Stimulated activated CD4-positive, alpha-beta T cell treated with anti-CD3 and anti-CD28 coated beads, Interleukin-15, amount 100 ng/mL, for 24 hours (primary cell): Measurements from ENCODE around the gene NOS3.
"Not testable (repeated sequence)": the region's sequence is repeated elsewhere in the genome, so short reads cannot be mapped to it uniquely, and the experiment has no call there.

Experiments used
- DNase-seq: peaks from one replicate; pipeline ENCODE4 v3.0.0-alpha.2; 2020

The NOS3 gene

DNA sequence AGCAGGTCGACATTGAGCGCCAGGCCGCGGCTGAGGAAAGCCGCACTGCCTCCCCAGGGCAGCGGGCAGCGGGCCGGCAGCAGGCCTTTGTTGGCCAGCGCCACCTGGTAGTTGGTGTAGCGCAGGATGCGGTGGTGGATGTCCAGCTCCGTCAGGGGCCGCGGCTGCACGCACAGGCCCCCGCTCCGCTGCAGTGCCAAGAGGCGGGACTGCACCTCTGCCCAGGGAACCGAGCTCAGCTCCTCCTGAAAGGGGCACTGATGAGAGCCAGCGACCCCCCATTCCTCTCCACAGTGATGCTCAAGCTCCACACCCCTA, 28.3 kb downstream of the NOS3 start:
- no peak for DNase-seq

DNA sequence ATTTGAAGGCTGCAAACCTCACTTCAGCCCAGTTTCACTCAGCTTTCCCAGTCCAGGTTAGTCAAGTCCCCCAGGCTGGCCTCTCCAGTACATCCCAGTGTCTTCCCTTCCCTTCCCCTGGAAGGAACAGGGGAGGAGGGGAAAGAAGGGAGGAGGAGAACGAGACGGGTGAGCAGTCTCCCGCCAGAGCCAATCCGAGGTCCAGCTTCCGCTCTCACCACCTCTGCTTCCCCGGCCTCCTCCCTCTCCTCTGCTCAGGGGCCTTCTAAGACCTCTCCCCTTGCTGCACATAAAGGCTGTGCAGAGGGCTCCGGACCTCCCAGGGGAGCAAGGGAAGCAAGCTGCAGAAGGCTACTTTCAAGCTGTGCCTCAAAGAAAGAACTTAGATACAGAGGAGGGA, 29.4 kb downstream of the NOS3 start:
- DNase-seq = no peak

DNA sequence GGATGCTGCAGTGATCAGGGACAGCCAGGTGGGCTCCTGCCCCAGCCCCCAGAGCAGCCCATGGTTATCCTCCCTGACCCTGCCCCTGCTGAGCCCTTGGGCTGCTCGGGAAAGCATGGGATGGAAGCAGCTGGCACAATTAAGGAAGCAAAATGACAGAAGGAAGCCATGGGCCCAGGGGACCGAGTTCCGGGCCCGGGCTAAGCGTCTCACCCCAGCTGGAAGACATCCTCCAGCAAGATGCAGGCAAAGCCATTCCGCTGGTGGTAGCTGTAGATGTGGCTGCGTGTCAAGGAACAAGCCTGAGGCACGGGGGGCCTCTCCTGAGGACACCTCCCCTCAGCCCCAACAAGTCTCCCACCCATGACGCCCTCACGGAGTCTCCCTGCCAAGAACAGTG, 32.4 kb downstream of the NOS3 start:
- no peak for DNase-seq

DNA sequence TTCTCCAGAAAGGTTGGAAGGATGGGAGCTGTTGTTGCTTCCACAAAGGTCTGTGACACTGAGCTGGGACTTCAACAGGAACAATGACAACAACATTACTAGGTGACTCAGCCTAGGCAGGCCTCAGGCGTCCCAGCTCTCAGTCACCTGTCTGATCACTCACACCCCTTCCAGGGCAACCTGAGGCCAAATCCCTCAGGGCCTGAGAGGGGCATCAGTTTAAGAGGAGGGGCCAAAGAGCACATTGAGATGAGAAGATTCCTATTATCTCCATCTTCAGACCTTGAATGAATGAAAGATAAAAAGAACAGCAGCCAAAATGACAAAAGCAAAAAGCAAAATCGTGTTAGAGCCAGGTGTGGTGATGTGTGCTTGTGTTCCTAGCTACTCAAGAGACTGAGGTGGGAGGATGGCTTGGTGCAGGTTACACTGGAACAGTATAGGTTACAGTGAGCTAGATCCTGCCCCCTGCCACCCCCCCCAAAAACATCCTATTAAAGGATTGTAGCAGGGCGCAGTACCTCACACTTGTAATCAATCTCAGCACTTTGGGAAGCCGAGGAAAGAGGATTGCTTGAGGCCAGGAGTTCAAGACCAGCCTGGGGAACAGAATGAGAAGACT, 33.7 kb downstream of the NOS3 start, which contains the start of gene ATG9B:
ATG9B (minus strand) TSS at position 60 of the 622 bp plus-strand sequence. CDS start 71 bp downstream, outside the sequence.
- no peak for DNase-seq

DNA sequence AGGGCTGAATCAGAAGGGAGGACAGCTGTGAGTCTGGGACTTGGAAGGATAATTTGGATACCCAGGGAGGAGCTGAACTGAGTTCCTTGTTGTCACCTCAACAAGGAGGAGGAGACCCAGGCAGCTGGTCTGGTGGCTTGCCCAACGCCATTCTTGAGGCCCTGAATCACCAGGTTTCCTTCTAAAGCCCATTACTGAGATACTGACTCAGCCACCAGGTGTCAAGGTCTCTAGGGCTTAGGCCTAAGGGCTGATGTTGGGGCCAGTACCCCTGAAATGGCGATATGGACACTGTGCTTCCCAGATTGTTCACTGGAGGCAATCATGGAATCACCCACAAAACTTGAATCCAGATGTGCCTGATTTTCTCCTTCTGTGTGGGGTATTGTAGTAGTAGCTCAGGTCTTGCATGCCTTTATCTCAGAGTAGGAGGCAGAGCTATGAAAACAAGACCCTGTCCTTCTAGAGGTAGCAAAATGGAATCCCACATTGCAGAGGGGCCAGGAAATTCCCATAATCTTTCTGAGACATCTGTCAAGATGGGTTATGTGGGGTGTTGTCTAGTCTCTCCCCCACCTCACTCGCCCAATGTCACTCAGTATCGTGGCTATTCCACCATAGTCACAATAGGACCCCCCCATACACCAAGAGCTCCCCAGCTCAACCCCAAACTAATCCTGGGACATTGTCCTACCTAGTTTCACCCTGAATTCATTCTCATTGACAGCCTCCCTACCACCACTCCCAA, 35.3 kb downstream of the NOS3 start:
- no peak for DNase-seq

DNA sequence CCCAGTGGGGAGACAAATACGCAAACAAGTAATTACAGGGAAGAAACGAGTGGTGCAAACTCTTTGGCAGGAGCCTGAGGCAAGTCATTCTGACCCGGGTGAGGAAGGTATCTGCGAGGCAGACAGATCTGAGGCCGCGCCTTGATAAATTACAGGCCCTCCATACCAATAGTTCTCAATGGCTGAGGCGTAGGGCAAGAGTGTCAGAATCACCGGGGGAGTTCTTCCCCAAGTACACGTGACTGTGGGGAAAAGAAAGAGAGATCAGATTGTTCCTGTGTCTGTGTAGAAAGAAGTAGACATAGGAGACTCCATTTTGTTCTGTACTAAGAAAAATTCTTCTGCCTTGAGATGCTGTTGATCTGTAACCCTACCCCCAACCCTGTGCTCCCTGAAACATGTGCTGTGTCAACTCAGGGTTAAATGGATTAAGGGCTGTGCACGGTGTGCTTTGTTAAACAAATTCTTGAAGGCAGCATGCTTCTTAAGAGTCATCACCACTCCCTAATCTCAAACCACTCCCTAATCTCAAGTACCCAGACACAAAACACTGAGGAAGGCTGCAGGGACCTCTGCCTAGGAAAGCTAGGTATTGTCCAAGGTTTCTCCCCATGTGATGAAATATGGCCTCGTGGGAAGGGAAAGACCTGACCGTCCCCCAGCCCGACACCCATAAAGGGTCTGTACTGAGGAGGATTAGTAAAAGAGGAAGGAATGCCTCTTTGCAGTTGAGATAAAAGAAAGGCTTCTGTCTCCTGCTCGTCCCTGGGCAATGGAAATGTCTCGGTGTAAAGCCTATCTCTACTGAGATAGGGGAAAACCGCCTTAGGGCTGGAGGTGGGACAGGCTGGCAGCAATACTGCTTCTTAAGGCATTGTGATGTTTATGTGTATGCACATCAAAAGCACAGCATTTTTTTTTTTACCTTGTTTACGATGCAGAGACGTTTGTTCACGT, 36.2 kb downstream of the NOS3 start:
- not testable (repeated sequence) for DNase-seq

DNA sequence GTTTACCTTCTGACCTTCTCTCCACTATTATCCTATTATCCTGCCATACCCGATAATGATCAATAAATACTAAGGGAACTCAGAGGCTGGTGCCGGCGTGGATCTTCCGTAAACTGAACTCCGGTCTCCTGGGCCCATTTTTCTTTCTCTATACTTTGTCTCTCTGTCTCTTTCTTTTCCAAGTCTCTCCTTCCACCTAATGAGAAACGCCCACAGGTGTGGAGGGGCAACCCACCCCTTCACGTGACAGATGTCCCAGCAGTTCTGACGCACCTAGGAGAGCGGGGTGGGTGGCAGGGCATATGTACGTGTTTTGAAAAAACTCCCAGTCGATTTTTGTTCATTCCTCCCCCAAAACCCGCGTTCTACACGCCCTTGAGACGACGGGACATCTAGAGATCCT, 36.9 kb downstream of the NOS3 start:
- DNase-seq = not testable (repeated sequence)

DNA sequence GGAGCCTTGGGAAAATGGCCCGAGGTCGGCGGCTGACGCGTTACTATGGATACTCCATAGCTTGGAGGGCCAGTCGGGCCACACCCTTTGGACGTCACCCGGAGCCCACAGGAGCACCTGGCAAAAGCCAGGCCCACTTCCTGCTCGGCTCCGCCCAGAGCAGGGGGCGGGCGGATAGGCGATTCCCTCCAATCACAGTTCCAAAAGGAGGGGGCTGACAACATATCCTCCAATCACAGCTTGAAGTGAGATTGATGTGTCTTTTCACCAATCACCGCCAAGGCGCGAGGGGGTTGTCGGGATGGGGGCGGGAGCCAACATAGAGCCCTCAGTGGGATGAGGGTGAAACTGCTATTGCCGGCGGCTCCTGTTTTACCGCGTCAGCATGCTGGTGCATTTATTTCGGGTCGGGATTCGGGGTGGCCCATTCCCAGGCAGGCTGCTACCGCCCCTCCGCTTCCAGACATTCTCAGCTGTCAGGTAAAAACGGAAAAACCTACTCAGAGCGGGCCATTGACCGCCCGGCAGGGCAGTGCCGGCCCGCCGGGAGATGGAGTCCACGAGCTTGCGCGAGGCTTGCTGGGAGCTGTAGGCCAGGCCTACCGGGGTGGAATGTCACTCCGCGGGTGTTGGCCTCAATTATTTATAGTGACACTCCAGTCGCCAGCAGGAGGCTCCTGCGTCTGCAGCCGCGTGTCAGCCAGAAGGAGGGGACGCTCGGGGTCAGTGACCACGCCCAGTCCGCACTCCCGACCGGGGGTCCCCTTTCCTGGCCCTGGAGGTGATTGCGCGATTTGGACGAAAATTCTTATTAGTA, 37.5 kb downstream of the NOS3 start, which contains the start of gene ABCB8:
ABCB8 (plus strand) TSS at position 320 of the 817 bp plus-strand sequence; CDS start at position 386, 66 bp downstream.
- peak; percentile 98 for DNase-seq

DNA sequence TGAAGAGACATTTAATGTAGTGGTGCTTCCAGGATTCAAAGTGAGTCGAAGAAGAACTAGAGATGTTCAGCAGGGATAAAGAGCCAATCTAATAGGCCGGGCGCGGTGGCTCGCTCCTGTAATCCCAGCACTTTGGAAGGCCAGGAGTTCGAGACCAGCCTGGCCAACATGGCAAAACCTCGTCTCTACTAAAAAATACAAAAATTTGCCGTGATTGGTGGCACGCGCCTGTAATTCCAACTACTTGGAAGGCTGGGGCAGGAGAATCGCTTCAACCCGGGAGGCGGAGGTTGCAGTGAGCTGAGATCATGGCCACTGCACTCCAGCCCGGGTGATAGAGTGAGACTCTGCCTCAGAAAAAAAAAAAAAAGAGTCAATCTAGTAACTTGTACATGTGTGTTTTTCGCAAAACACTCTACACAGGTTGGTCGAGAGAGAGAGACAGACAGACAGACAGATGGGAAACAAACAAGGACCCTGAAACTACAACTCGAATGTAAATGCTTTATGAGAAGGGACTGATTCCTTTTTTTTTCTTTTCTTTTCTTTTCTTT, 38.2 kb downstream of the NOS3 start:
- DNase-seq = no peak

DNA sequence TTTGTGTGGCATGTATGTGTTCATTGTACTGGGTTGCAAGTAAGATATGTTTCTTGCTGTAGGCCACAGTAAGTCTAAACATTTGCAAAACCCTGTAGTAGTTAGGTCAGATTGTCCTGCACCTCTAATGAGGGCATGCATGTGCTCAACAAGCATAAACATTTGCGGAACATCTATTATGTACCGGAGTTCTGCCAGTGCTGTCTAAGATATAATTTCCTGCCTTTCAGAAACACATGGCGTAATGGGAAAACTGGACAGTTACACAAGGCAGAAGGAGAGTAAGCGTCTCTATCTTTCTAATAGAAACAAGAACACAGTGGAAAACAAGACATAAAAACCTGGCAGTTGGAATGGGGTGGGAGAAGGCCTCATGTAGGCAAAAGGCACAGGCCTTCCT, 40.2 kb downstream of the NOS3 start:
- DNase-seq = no peak

DNA sequence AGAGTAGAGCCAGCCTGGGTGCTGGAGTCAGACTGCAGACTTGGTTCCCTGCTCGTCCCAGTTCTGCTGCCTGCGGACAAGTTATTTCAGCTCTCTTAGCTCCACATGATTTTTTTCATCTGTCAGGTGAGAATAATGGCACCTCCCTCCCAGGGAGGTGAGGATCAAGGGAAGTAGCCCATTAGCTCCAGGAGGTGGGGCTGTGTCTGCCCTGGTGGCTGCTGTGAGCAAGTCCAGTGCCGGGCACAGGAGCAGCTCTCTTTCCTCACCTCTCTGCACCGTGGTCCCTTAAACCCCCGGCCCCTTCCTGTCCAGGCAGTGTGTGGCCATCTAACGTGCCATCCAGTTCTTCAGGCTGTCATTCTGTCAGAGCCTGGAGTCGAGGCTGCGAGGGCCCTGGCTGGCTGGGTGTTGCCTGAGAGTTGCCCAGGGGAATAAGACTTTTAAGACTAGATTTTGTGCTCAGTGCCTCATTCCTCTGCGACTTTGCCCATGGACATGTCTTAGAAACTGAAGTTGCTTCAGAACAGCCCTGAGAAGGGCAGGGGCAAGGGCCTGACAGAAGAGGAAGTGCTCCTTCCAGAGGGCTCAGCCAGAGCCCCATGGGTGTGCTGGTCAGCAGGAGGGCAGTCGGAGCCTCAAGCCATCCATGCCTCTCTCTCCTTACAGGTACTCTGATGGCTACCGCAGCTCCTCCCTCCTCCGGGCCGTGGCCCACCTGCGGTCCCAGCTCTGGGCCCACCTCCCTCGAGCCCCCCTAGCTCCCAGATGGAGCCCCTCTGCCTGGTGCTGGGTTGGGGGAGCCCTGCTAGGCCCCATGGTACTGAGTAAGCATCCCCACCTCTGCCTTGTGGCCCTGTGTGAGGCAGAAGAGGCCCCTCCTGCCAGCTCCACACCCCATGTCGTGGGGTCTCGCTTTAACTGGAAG, 42.4 kb downstream of the NOS3 start:
- DNase-seq = no peak

DNA sequence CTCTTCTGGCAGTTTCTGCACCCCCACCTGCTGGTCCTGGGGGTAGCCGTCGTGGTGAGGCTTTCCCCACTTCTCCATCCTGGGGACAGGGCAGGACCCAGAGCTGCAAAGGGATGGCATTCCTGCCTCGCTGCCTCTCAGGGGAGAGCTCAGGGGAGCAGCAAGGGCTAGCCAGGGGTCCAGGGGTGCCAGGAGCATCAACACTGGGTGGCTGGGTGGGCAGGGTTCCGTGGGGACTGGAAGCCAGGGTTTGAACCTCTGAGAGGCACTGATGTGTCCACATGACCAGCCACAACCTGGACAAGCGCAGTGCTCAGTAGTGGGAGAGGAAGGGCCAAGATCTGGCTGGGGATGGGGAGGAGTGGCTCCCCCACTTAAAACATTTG, 43.0 kb downstream of the NOS3 start:
- no peak for DNase-seq

DNA sequence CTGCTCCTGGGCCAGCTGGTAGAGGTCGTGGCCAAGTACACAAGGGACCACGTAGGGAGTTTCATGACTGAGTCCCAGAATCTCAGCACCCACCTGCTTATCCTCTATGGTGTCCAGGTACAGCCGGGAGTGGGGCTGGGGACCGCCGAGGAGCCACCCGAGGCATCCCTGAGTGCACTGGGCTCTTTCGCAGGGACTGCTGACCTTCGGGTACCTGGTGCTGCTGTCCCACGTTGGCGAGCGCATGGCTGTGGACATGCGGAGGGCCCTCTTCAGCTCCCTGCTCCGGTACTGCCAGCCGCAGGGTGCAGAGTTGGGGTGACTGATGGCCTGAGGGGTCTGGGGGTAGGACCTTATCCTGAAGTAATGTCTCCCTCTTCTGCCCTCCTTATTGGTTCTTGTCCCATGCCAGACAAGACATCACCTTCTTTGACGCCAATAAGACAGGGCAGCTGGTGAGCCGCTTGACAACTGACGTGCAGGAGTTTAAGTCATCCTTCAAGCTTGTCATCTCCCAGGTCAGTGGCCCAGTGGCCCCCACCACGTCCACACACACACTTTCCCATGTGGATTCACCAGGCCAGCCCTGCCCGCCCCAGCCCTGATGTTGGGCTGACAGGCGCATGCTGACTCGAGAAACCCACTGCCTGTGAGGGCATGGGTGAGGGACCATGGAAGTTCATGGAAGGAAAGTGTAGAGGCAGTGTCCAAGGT, 43.7 kb downstream of the NOS3 start:
- no peak for DNase-seq

DNA sequence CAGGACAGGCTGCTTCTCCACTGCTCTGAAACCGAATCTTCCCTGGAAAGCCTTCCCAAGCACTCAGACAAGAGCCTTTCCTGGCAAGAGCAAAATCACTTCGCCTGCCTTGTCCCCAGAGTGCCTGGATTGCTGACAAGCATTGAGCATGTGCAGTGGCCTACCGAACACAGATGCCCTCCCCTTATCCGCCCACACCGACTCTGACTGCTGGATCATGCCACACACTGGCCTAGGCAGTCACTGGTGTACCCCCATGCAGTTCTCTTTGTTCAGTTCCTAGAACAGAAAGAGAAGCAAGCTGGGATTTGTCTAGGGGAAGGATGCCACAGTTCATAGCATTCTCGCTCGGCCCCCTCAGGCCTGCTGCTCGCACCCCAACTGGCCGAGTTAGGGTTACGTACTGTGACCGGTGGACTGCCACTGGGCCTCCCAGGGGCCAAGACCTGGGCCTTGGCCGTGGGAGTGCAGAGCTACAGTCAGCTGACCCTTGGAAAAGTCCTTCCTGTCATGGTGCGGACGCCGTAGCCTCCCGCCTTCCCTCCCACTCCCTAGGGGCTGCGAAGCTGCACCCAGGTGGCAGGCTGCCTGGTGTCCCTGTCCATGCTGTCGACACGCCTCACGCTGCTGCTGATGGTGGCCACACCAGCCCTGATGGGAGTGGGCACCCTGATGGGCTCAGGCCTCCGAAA, 44.4 kb downstream of the NOS3 start:
- DNase-seq = no peak

DNA sequence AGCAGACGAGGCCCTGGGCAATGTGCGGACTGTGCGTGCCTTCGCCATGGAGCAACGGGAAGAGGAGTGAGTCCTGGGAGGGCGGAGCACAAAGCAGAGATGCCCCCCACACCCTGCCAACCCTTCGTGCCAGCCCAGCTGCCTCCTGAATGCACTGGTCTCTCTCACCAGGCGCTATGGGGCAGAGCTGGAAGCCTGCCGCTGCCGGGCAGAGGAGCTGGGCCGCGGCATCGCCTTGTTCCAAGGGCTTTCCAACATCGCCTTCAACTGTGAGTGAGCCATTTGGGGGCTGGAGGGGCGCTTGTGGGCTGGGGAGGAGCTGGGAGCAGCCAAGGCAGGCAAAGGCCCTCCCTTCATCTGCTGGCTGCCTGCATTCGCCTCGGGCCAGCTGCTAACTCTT, 45.1 kb downstream of the NOS3 start:
- DNase-seq = no peak

DNA sequence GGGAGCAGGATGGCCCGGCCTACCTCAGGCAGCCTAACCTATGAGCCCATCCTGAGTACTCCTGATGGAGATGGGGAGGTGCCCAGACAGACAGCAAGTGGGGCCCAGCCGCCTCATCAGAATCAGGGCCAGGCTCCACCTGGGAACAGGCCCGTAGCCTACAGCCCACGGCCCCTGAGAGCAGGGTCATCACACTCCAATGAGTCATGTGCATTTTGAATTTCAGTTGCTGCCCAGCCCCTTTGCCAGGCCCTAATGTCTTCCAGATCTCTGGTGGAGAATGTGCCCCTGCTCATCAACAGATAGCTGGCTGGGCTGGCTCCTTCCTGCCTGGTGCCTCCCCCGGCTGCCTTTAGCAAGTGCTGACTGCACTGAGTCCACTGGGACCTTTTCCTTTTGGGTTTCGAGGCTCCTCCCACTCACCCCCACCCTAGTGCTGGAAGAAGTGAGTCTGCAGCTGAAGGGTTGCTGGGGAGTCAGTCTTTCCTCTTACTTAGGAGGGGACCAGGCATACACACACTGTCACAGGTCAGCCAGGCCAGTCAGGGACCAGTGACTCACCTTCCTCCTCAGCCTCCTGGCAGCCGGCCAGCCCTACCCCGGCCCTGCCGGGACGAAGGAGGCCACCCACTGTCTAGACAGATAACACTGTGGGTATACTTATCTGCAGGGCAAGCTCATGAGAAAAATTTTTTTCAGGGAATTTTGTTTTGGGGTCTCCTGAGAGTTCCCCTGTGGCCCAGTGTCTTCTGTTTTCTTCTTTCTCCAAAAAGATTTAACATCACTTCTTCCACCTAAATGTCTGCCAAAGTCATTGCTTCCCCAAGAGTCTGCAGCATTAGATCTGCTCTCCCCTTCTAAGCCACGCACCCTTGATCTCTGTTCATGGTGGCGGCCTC, 48.4 kb downstream of the NOS3 start:
- DNase-seq = peak; percentile 91

DNA sequence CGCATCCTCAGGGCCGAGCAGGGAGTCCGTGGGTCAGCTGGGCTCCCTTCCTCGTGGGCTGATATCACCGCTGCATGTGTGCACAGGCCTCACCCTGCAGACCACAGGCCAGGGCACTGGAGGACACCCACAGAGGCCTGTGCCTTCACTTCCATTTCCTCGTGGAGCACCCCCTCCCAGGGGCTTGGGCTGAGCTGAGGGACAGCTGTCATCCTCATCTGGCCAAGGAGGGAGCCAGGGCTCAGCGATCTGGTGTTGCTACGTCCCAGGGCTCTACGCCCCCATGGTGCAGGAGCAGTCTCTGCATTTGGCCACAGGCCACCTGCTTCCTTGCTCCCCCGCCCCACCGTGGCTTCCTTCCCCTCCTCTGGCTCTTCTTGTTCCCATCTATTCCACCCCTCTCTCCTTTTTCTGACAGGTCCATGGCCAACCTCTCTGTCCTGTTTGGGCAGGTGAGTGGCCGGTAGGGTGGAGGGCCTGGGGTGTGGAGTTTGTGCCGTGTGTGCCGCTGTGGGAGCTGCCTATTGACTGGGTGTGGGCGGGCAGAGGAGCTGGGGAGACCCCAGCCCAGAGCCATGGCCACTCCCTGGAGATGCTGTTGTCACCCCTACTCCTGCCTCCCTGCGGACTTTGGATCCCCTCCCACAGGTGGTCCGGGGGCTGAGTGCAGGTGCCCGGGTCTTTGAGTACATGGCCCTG, 49.2 kb downstream of the NOS3 start:
- DNase-seq = no peak
